ENCODE data around the gene PPP4R3B.
"Not testable (repeated sequence)": the region's sequence is repeated elsewhere in the genome, so short reads cannot be mapped to it uniquely, and the experiment has no call there.

DNA sequence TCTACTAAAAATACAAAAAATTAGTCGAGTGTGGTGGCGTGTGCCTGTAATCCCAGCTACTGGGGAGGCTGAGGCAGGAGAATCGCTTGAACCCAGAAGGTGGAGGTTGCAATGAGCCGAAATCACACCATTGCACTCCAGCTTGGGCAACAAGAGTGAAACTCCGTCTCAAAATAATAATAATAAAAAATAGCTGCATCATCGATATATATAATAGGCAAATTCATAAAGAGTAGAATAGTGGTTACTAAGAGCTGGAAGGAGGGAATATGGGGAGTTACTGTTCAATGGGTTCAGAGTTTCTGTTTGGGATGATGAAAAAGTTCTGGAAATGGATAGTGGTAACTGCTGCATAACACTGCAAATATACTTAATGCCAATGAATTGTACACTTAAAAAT, 20.6 kb downstream of the PPP4R3B start:
- not testable (repeated sequence) for TF ChIP-seq POLR2A (IDR thresholded peaks at IDR 0.05; ENCODE audit: low read length); GATA1 (IDR thresholded peaks at IDR 0.05; ENCODE audit: low read depth, low read length)
